Left ventricle myocardium superior (tissue), 1 donor: ENCODE measurements around the gene VWA5B1. TPM values are rescaled to one million over a fixed set of nuclear protein-coding genes. Genes with fewer than 3 reads are reported as not detected.
"Not testable (repeated sequence)": the region's sequence is repeated elsewhere in the genome, so short reads cannot be mapped to it uniquely, and the experiment has no call there.

ENCODE experiments used
- ATAC-seq: fragments of 200-7000 bp; cut with Tn5 transposase; one replicate; pipeline ENCODE4 v1.9.1; 2020; ENCODE audit warnings: mild to moderate bottlenecking, moderate library complexity
- DNase-seq: peaks from one replicate; pipeline ENCODE4 v3.0.0-alpha.2; 2020
- intact Hi-C: fragments of 100-400 bp; cut with micrococcal nuclease; formaldehyde crosslinking; loops from one replicate; pipeline ENCODE4 v1.11.0; 2022
- total RNA-seq: library from RNA; stranded (reverse); fragmentation: NEBNext Ultra II Directional; extraction: Animal tissue kit (Norgen Biotek cat#: 25700); gene quantifications from one replicate; pipeline ENCODE4 v1.2.1, GENCODE V29; 2021
- donor health status: DM: no; HTN: yes; CAD: no; lungs with severe emphysema.

VWA5B1 gene
- total RNA-seq, 1 donor from 2014 or later = not detected

DNA sequence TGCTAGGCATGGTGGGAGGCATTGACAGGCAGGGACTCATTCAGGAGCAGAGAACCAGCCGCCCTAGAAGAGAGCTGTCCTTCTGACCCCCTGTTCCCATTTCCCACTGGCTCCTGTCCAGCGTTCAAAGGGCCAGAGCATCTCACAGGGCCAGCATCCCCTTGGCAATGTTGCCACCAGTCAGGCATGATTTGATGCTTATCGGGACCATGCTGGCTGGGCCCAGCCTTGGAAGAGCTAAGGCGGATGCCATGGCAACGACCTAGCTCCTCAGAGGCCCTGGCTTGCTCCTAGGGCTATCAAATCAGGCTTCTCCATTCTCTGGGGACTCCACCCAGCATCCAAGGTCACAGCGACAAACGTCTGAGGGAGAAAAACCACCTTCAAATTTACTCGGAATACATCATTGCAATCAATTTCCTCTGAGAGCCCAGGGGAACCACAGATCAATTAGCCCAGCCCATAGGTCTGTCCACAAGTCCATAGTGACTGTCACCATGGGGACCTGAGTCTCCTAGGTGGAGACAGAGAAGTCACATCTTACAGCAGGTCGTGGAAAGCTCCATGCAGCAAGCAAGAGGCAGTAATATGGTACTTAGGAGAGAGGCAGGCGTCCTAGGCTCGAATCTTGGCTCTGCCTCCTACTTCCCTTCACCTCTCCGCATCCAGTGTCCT is 14.1 kb upstream of the VWA5B1 start:
- DNase-seq = no peak
- intact Hi-C loops = no loop called here
- ATAC-seq = no peak

DNA sequence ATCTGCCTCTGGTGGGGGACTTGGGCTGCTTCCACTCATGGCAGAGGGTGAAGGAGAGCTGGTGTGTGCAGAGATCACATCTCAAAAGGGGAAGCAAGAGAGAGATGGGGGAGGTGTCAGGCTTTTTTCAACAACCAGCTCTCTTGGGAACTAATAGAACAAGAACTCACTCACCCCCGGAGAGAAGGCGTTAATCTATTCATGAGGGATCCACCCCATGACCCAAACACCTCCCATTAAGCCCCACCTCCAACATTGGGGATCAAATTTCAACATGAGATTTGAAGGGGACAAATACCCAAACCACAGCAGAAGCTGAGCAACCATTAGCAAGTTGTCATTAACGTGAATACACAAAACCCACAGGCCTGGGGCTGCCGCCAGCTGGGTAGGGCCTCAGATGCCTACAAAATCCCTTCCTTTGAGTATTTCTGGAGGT is 12.0 kb upstream of the VWA5B1 start:
- ATAC-seq (no peak), DNase-seq (no peak)
- intact Hi-C loops = no loop called here

DNA sequence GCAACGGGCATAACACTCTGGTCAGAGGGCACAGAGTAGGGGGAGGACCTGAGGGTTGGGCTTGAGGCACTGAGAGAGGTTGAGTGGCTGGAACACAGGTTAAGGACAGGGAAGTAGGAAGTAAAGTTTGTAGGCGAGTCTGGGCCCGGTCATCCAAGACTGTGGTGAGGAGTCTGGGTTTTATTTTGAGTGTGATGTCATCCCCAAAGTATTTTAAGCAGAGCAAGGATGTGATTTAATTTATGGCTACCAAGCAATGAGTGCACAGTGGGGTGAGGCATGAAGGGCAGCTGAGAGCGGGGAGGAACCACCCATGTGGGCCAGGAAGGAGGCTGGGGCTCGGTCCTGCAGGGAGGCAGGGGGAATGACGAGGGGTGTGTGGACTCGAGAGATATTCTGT is 11.2 kb upstream of the VWA5B1 start:
- intact Hi-C loops = no loop called here
- no peak for DNase-seq
- ATAC-seq = no peak

DNA sequence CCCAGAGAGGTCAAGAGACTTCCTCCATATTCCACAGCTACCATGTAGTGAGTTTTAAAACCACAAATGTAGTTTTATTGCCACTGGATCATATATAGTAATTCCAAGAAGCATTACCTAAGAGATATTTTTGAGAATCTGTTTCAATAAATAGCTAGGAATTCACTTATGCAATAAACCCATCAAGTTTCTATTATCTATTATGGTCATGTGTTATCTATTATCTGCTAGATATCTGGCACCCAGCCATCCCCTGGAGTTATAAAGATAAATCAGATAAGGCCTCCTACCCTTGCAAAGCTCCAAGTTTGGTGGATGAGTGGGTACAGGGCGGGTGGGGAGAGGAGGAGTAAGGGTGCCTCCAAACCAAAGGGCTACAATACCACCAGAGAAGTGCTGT is 10.3 kb upstream of the VWA5B1 start:
- intact Hi-C loops = no loop called here
- ATAC-seq (no peak), DNase-seq (no peak)

DNA sequence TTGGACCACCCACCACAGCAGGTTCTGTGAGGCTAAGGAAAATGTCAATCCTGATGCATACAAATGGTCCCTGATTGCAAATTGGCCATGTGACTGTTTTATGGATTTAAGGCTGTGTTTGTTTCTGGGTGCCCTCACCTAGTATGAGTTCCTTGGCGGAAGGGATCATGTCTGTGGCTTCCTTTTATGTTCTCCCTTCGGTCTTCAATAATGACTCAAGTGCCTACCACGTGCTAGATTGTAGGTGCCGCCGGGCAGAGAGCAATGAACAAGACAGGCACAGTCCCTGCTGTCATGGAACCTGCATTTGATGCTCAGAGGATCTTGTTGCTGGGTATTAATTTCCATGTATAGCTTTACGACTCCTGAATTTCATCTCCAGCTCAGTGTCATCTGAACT is 9.8 kb upstream of the VWA5B1 start:
- intact Hi-C loops = no loop called here
- DNase-seq (no peak), ATAC-seq (no peak)

DNA sequence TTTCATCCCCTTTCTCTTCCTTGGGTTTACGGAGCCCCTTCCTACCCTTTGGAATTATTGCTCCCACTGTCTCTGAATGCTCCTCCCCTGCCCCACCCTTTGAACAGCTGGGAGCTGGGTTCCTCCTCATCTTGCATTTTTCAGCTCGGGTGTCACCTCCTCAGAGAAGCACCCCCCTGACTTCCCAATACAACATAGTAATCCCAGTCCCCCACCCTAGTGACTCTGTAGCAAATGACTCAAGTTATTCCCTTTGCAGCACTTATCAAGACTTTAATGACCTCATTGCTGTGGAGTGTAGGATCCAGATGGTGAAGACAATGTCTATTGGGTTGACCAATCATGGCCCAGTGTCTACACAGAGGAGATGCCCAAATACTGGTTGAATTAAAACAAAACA is 8.9 kb upstream of the VWA5B1 start:
- intact Hi-C loops = no loop called here
- no peak for DNase-seq
- peak; percentile 13 for ATAC-seq

DNA sequence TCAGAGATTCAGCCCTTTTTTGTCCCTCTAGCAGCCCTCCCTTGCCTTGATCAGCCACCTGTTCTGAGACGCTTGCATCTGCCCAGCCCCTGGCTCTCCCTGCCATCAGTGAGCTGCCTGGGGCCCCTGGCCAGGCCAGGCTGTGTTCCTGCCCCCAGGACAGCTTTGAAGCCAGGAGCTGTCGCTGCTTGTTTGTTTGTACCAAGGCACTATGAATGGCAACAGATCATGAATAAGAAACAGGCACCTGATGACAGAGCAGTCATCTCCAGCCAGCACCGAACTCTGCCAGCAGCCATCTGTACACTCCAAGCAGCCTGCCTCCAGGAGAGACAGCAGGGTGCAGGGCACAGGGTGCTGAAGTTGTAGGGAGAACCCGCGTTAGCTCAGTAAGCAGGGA is 8.1 kb upstream of the VWA5B1 start:
- DNase-seq (peak; percentile 76), ATAC-seq (peak; percentile 97)
- intact Hi-C loops = no loop called here

DNA sequence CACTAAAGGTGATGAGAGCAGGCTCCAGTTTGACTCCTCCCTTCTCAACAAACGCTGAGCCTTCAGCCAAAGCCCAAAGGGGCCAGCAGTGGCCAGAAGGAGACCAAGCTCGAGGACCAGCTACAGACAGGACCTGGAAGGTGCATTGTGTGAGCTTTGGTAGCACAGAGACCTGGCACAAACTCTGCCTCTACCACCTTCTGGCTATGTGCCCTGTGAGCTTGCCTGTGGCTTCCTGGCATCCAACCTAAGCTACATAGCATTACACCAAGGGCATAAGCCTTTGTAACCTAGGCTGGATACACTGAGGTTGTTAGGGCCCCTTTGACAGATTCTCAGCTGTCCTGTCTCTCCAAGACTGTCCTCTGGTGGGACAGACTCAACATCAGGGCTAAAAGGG is 6.6 kb upstream of the VWA5B1 start:
- intact Hi-C loops = no loop called here
- DNase-seq (no peak), ATAC-seq (no peak)

DNA sequence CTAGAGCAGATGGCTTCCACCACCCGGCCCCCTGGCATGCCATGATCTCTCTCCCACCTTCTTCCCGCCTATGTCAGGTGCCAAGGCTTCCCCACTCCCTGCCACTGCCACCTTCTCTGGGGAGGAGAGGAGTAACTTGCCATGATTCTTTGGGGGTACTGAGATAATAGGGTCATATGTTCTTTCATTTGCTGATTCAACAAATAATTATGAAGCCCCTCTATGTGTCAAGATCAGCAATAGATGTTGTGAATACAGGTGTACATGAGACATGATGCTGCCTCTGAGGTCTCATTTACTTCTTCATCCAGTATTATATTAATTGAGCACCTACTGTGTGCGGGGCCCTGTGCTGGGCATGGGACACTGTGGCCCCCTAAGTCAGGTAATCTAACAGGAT is 6.0 kb upstream of the VWA5B1 start:
- intact Hi-C loops = no loop called here
- DNase-seq (no peak), ATAC-seq (no peak)

DNA sequence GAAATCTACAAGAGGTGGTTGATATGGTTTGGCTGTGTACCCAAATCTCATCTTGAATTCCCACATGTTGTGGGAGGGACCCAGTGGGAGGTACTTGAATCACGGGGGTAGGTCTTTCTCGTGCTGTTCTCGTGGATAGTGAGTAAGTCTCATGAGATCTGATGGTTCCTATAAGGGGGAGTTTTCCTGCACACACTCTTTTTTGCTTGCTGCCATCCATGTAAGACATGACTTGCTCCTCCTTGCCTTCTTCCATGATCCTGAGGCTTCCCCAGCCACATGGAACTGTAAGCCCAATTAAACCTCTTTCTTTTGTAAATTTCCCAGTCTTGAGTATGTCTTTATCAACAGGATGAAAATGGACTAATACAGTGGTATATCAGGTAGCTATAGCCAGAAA is 5.2 kb upstream of the VWA5B1 start:
- intact Hi-C loops = no loop called here
- DNase-seq (no peak), ATAC-seq (no peak)

DNA sequence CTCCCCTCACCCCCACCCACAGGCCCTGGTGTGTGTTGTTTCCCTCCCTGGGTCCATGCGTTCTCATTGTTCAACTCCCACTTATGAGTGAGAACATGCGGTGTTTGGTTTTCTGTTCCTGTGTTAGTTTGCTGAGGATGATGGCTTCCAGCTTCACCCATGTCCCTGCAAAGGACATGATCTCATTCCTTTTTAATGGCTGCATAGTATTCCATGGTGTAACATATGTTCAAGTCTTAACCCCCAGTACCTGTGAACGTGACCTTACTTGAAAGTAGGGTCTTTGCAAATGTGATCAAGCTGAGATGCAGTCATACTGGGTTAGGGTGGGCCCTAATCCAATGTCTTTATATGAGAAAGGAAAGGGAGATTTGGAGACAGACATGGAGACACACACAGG is 3.0 kb upstream of the VWA5B1 start:
- DNase-seq, intact Hi-C loops, ATAC-seq: not testable (repeated sequence)

DNA sequence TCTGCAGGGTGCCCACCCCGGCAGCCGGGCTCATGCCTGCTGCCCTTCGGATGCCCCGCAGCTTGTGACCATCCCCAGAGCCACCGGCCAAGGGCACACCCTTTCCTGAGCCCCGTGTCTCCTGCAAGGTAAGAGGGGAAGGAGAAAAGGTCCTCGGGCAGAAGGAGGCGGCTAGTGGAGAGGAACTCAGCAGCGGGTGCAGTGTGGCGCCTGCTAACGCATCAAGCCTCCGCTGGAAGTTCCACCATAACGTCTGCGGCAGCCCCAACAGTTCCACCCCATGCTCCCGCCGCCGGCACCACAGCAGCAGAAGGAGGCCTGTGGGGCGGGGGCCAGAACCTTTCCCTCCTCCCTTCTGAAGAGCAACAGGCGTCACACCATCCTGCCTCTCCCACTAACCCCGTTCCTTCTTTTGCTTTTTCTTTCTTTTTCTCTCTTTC is 990 bp downstream of the VWA5B1 start:
- DNase-seq (no peak), ATAC-seq (peak; percentile 38)
- intact Hi-C loops = no loop called here

DNA sequence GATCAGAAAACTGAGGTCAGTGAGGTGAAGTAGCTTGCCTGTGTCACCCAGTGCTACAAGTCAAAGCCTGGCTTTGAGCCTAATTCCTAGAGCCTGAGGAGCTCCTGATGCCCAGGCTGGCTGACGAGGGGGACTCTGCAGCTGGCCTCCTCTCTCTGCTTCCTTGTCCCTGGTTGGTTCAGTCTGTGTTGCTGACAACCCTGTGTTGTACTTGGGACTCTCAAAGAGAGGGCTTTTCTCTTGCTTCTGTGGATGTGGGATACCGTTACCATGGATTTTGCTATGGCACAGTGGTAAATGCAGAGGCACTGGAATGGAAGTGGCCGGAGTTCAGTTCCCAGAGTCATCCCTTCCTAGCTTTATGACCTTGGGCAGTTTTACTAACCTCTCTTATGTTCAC is 8.0 kb downstream of the VWA5B1 start:
- intact Hi-C loops = no loop called here
- DNase-seq (no peak), ATAC-seq (no peak)

DNA sequence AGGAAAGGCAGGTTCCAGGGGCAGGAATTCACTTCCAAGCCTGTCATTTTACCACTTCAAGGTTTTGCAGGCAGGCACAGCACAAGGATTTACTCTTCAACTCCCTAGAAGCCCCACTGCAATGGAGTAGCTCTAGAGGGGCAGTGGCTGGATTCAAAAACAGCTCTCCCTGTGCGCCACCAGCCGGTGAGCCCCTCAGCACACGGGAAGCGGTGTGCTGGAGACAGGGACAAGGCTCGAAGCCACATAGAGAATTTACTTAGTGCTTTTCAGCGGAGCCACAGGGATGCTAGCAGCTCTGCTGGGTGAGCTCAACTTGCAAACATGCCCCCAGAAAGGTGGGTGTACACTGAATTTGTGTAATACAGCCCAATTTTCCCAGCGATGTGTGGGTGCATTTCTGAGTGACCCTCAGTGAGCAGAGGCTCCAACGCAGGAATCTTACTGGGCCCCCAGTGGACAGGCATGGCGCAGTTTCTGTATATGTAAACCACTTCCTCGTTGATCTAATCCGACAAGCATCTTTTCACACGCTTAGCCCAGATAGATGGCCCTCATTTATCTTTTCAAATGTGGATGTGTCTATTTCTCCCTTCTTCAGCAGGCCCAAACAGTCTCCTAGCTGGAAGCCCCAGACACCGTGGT is 10.9 kb downstream of the VWA5B1 start:
- DNase-seq (no peak), ATAC-seq (no peak)
- intact Hi-C loops = no loop called here

DNA sequence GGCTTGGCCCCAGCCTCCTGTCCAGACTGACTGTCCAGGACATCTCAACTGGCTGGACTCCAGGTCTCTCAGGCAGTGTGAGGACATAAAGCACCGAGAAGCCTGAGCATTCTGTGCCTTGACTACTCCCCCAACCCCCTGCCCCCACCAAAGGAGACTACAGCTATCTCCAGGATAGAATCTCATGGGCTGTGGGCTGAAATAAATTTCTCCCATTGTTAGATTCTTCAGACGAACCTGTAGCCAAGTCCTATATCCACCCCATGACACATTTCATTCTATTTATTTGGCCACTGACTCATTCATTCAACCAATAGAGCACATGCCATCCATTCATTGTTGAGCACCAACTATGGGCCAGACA is 11.4 kb downstream of the VWA5B1 start:
- DNase-seq (peak; percentile 78), ATAC-seq (peak; percentile 95)
- intact Hi-C loops = no loop called here

DNA sequence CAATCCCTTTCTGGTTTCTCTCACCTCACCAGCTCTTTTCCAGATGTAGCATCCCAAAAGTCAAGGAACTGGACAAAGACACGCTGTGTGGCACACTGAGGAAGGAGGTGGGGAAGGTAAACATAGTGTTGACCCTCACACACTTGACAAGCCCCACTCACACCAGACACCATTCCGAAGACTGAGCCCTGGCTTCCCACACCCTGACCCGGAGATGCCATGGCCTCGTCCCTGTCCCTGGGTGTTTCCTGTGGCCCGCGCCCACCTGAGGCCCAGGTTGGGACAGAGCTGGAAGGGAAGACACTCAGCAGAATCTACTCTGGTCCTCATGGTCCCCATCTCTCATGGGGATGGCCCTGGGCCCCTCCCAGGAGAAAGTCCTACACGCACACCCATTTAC is 16.4 kb downstream of the VWA5B1 start:
- ATAC-seq (no peak), DNase-seq (no peak)
- intact Hi-C loops = no loop called here

DNA sequence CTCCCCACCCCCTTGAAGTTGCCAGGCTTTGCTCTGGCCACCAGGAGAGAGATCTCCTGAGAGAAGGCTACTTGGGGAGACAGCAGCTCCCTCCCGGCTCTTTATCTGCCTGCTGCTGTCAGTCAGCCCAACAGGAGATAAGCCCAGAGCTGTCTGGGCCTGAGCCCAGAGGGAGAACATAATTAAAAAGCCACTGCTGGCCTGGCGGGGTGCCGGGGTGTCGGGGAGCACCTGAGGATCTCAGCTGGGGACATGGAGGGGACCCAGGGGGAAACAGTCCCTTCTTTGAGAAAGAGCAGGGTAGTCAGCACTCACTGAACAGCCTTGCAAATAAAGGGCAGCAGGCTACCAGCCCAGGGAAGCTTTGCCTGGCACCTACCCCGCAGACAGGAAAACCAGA is 17.9 kb downstream of the VWA5B1 start:
- ATAC-seq (peak; percentile 93), DNase-seq (peak; percentile 83)
- intact Hi-C loops = no loop called here

DNA sequence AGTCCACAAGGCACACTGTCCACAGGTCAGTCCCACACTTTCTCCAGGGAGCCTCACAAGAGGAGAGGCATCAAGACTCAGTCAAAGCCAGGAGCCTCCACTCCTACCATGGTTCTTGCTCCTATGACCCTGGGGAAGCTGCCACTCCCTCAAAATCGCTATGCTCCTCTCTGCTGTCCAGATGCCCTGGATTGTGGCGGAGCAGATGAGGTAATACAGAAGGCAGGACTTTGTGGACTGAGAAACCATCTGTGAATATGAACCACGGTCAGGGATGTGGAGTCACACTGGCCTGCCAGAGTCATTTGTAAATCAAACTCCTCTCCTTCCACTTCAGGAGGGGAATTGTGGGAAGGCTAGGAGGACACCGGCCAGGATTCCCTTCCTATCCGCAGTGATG is 20.6 kb downstream of the VWA5B1 start:
- intact Hi-C loops = no loop called here
- no peak for ATAC-seq
- no peak for DNase-seq

DNA sequence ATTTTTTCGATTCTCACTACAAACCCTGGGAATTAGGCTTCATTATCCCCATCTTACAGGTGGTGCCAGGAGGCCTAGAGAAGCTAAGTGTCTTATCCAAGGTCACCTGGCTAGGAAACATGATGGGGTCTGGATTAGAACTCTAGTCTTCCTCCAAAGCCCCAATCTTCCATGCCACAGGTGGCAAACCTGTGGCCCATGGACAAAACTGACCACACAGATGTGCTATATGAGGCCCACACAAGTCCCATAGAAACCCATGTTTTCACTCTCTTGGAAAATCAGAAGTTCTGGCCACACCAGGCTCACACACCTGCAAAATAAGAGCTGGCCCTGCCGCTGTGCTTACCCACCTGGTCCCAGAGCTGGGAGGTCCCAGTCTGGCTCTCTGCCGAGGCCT is 21.6 kb downstream of the VWA5B1 start:
- DNase-seq (no peak), ATAC-seq (no peak)
- intact Hi-C loops = no loop called here

DNA sequence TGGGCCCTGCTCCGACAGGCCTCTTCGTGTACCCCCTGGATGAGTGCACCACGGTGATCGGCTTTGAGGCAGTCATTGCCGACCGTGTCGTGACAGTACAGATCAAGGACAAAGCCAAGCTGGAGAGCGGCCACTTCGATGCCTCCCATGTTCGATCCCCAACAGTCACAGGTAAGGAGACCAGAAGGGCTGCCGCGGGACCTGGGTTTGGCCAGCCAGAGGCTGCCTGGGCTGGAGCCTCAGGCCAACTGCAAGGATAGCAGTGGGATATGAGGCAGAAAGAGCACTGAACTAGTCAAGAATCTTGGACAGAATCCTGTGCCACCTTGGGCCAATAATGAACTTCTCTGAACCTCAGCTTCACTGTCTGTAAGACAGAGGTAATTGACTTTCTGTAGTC is 22.1 kb downstream of the VWA5B1 start:
- ATAC-seq = no peak
- intact Hi-C loops = no loop called here

DNA sequence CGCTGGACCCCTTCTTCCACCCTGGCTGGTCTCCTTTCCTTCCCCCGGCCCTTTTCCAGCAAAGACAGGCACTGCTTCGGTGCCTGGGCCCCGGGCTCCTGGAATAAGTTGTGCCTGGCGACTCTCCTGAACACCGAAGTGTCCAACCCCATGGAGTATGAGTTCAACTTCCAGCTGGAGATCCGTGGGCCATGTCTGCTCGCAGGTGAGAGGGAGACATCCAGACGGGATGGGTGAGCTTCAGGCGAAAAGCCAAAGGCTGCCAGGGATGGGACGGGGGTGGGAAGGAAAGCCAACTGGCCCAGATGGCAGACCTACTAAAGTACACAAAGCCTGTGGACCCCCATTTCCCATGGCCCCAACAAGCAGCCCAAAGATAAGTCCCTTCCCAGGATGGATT is 26.8 kb downstream of the VWA5B1 start:
- no peak for ATAC-seq
- no peak for DNase-seq
- intact Hi-C loops = no loop called here

More for the DNA sequence above, 22.1 kb downstream of the VWA5B1 start:
- DNase-seq = no peak
